Natural killer cell (primary cell): Measurements from ENCODE around the gene TIMM9. TPM values are rescaled to one million over a fixed set of nuclear protein-coding genes. Genes with fewer than 3 reads are reported as not detected.
A peak's percentile ranks its signal among the peaks of the same experiment; 100 is the strongest.

Experiments
- ATAC-seq, 3 donors: fragments of 150-1000 bp in 2 of 3; fragments of 200-7000 bp in 1 of 3; cut with Tn5 transposase; 1 replicate in 1 of 3; 2 replicates in 2 of 3; pipeline ENCODE4 v1.10.0; 2021; ENCODE audit warnings: mild to moderate bottlenecking in 2 of 3, moderate library complexity in 2 of 3
- DNase-seq, 2 donors: peaks; one replicate each; pipeline versions ENCODE4 v3.0.0 to v3.0.0-alpha.2; 2013 to 2021; ENCODE audit warnings: mixed read lengths in 1 of 2
- H3K27ac ChIP-seq: one replicate; pipeline ENCODE4 v1.5.1; 2013; ENCODE audit warnings: mild to moderate bottlenecking, low read length
- H3K27me3 ChIP-seq: one replicate; pipeline ENCODE4 v1.6.1; 2013; ENCODE audit warnings: low read length; ENCODE audit not compliant: control insufficient read depth, insufficient read depth
- H3K36me3 ChIP-seq: one replicate; pipeline ENCODE4 v1.6.1; 2013; ENCODE audit warnings: low read length; ENCODE audit not compliant: control insufficient read depth, insufficient read depth
- H3K4me1 ChIP-seq: one replicate; pipeline ENCODE4 v1.6.1; 2013; ENCODE audit warnings: low read length; ENCODE audit not compliant: control insufficient read depth, insufficient read depth
- H3K4me3 ChIP-seq: one replicate; pipeline ENCODE4 v1.5.1; 2013; ENCODE audit warnings: low read length
- H3K9me3 ChIP-seq: one replicate; pipeline ENCODE4 v1.6.1; 2013; ENCODE audit warnings: low read length; ENCODE audit not compliant: control insufficient read depth, insufficient read depth
- H3K27ac Mint-ChIP-seq, 2 donors: one replicate each; pipeline ENCODE4 v1.8.0; 2022; ENCODE audit warnings: mild to moderate bottlenecking in 2 of 2, mixed read lengths in 2 of 2, moderate library complexity in 1 of 2
- H3K27me3 Mint-ChIP-seq, 2 donors: one replicate each; pipeline ENCODE4 v1.8.0; 2022; ENCODE audit warnings: low read depth in 2 of 2, mixed read lengths in 2 of 2
- H3K36me3 Mint-ChIP-seq: one replicate; pipeline ENCODE4 v1.8.0; 2022; ENCODE audit warnings: mixed read lengths
- H3K4me1 Mint-ChIP-seq, 2 donors: one replicate each; pipeline ENCODE4 v1.8.0; 2022; ENCODE audit warnings: mixed read lengths in 2 of 2
- H3K4me3 Mint-ChIP-seq: one replicate; pipeline ENCODE4 v1.8.0; 2022; ENCODE audit warnings: mild to moderate bottlenecking, moderate library complexity, mixed read lengths
- H3K9me3 Mint-ChIP-seq, 2 donors: one replicate each; pipeline ENCODE4 v1.8.0; 2022; ENCODE audit warnings: mixed read lengths in 2 of 2
- CTCF ChIP-seq: fragments of 200-600 bp; IDR thresholded peaks from one replicate; pipeline ENCODE4 v1.8.0; 2022; ENCODE audit warnings: antibody characterized with exemption
- WGBS: methylation state at CpG from one replicate; pipeline ENCODE4 v1.1.7; 2013; ENCODE audit warnings: missing lambda C conversion rate; ENCODE audit not compliant: insufficient coverage; 5-methylcytosine and 5-hydroxymethylcytosine counted together
- intact Hi-C: fragments of 100-400 bp; cut with micrococcal nuclease; formaldehyde crosslinking; loops from one replicate; pipeline ENCODE4 v1.14.2; 2022
- total RNA-seq, 4 donors: library from RNA; stranded (reverse); fragments of 120-200 nt in 1 of 4; gene quantifications; one replicate each; pipeline versions ENCODE4 v1.2.3 to v1.2.4, GENCODE V29; 2013 to 2022

TIMM9 gene
- total RNA-seq, 3 donors from 2014 or later (not counting 1 experiment from before 2014, with no cell fraction given): 18.8 to 19.4 (median 19.2) TPM

DNA sequence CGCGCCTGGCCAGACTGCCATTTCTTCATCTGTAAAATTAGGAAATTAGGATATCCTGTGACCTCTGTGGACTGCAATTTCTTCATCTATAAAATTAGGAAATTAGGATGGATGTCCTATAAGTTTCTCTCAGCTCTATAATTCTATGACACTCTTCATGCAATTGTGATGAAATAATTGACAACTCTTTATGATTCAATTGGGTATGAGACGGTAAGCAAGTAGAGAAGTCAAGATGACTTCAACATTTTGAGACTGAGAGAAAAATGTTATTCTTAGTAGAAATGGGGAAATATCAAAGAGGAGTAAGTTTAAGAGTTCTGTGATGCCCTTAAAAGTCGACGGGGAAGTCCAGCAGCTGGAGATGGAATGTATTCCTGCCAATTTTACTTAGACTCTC is 12.1 kb upstream of the TIMM9 start:
- H3K4me3 Mint-ChIP-seq: no peak overlapping the region
- no peak overlapping the region for H3K4me3 ChIP-seq
- ATAC-seq (no peak), DNase-seq (no peak)
- no peaks in the 10 kb centered on the region for H3K4me1 ChIP-seq
- intact Hi-C loops: no loop called here
- no peak for TF ChIP-seq CTCF
- 80% methylated on average over 3 of the region's 5 CpGs for WGBS
- H3K36me3 ChIP-seq: peaks cover 30% of the 10 kb centered on the region
- no peak overlapping the region for H3K27ac Mint-ChIP-seq
- H3K9me3 ChIP-seq: no peaks in the 10 kb centered on the region
- H3K36me3 Mint-ChIP-seq: peaks cover 7% of the 10 kb centered on the region
- no peaks in the 10 kb centered on the region for H3K27me3 ChIP-seq
- no peaks in the 10 kb centered on the region for H3K4me1 Mint-ChIP-seq
- H3K27ac ChIP-seq: no peak overlapping the region
- H3K9me3 Mint-ChIP-seq: no peaks in the 10 kb centered on the region
- H3K27me3 Mint-ChIP-seq: no peaks in the 10 kb centered on the region

DNA sequence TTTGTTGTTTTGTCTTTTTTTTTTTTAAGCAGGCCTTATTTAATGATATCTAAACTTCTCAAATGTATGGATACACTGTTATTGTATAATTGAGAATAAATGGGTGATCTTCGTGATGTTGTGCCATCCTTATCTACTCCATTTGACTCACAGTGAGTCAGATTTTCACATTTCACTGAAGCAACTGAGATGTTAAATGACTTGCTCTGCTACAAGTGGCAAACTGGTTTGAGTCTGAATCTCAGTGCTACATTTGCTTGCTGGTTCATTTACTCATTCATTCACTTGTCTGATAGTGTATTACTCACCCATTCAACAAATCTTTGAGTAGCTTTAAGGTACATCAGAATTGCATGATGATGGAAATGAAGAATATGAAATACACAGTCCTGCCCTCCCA is 2.8 kb upstream of the TIMM9 start:
- H3K4me1 Mint-ChIP-seq: peaks cover 31 to 32% of the 10 kb centered on the region in 2 donors

GRCh38 chr14:58428118-58428683 is 870 bp upstream of the TIMM9 start:
- DNase-seq: peak in 1 of 2 donors; percentile 54
- peak overlapping the region; percentile 87 for H3K4me3 ChIP-seq

More for the DNA sequence above, 2.8 kb upstream of the TIMM9 start:
- peaks cover 20% of the 10 kb centered on the region for H3K36me3 ChIP-seq
- H3K4me3 ChIP-seq: no peak overlapping the region
- peak overlapping the region in 1 of 2 donors; percentile 95 for H3K27ac Mint-ChIP-seq
- ATAC-seq (no peak), DNase-seq (no peak)
- H3K27me3 Mint-ChIP-seq: peaks cover 0 to 3% of the 10 kb centered on the region in 2 donors
- intact Hi-C loops: no loop called here
- WGBS: 40% methylated on average over 1 of the region's 1 CpG
- H3K4me1 ChIP-seq: peaks cover 11% of the 10 kb centered on the region
- H3K4me3 Mint-ChIP-seq: no peak overlapping the region
- H3K27ac ChIP-seq: no peak overlapping the region
- TF ChIP-seq CTCF: no peak
- no peaks in the 10 kb centered on the region for H3K9me3 ChIP-seq
- no peaks in the 10 kb centered on the region for H3K27me3 ChIP-seq
- no peaks in the 10 kb centered on the region for H3K9me3 Mint-ChIP-seq
- no peaks in the 10 kb centered on the region for H3K36me3 Mint-ChIP-seq

More at GRCh38 chr14:58428118-58428683, 870 bp upstream of the TIMM9 start:
- peak overlapping the region; percentile 95 to 98 for H3K27ac Mint-ChIP-seq
- H3K4me3 Mint-ChIP-seq: peak overlapping the region; percentile 98
- no peaks in the 10 kb centered on the region for H3K9me3 ChIP-seq
- H3K9me3 Mint-ChIP-seq: no peaks in the 10 kb centered on the region
- H3K4me1 ChIP-seq: peaks cover 11% of the 10 kb centered on the region
- H3K36me3 Mint-ChIP-seq: no peaks in the 10 kb centered on the region
- no peaks in the 10 kb centered on the region for H3K27me3 ChIP-seq
- intact Hi-C loops: loop anchor here (2.0 kb wide), 1 partner anchor 189 kb away; no protein-coding TSS in a partner anchor
- peak overlapping the region; percentile 96 for H3K27ac ChIP-seq
- ATAC-seq: no peak
- H3K4me1 Mint-ChIP-seq: peaks cover 31 to 38% of the 10 kb centered on the region in 2 donors
- H3K36me3 ChIP-seq: peaks cover 11% of the 10 kb centered on the region
- no peak for TF ChIP-seq CTCF
- peaks cover 0 to 3% of the 10 kb centered on the region in 2 donors for H3K27me3 Mint-ChIP-seq
- WGBS: 0% methylated on average over 8 of the region's 10 CpGs
